B cell (primary cell): Measurements from ENCODE around the gene RAP1GAP2. TPM values are rescaled to one million over a fixed set of nuclear protein-coding genes. Genes with fewer than 3 reads are reported as not detected.

Source experiments
- ATAC-seq: fragments of 200-7000 bp; cut with Tn5 transposase; one replicate; pipeline ENCODE4 v1.10.0; 2021; ENCODE audit warnings: low read depth, mild to moderate bottlenecking, moderate number of reproducible peaks, moderate library complexity
- CTCF ChIA-PET: fragments of 350-600 bp; sonication (Branson Sonifier 250); formaldehyde crosslinking; loops from one replicate; lab custom pipeline; 2021; ENCODE audit warnings: antibody characterized with exemption, inconsistent platforms; lab: Charles Lee
- POLR2A ChIA-PET: fragments of 350-600 bp; sonication (Branson Sonifier 250); formaldehyde crosslinking; loops from one replicate; lab custom pipeline; 2021; ENCODE audit warnings: antibody characterized with exemption; lab: Charles Lee
- DNase-seq: peaks from one replicate; pipeline ENCODE4 v3.0.0; 2013
- H2AFZ ChIP-seq: 2 replicates; pipeline ENCODE4 v1.6.1; 2012; ENCODE audit warnings: mild to moderate bottlenecking, low read depth, low read length; ENCODE audit not compliant: insufficient read depth, poor library complexity, severe bottlenecking
- H3K27ac ChIP-seq, 2 donors: 1 replicate in 1 of 2; 2 replicates in 1 of 2; pipeline ENCODE4 v1.5.1; 2012 to 2013; ENCODE audit warnings: low read length in 2 of 2, mild to moderate bottlenecking in 2 of 2, moderate library complexity in 1 of 2
- H3K27me3 ChIP-seq, 4 experiments: fragments of 200-600 bp in 1 of 4; sonication (generic) in 1 of 4; replicated peaks in 1 of 4; 1 replicate in 2 of 4; 2 replicates in 2 of 4; pipeline versions ENCODE4 v1.6.1 to v1.7.0; 2013 to 2016; ENCODE audit warnings: low read length in 3 of 4, mild to moderate bottlenecking in 2 of 4, mixed read lengths in 1 of 4, moderate library complexity in 1 of 4; ENCODE audit not compliant: insufficient read depth in 4 of 4, control insufficient read depth in 3 of 4; ENCODE audit errors: control extremely low read depth in 1 of 4
- H3K36me3 ChIP-seq, 2 experiments: replicated peaks in 1 of 2; 1 replicate in 1 of 2; 2 replicates in 1 of 2; pipeline versions ENCODE4 v1.6.1 to v1.7.1; 2013; ENCODE audit warnings: low read length in 1 of 2; ENCODE audit not compliant: insufficient read depth in 2 of 2, control insufficient read depth in 1 of 2; ENCODE audit errors: control extremely low read depth in 1 of 2, extremely low read depth in 1 of 2
- H3K4me1 ChIP-seq, 2 donors: fragments of 200-600 bp in 1 of 2; sonication (generic) in 1 of 2; 1 replicate in 1 of 2; 2 replicates in 1 of 2; pipeline versions ENCODE4 v1.5.1 to v1.6.1; 2013 to 2017; ENCODE audit warnings: low read length in 2 of 2; ENCODE audit not compliant: control insufficient read depth in 2 of 2, insufficient read depth in 2 of 2
- H3K4me2 ChIP-seq: replicated peaks from 2 replicates; pipeline ENCODE3; 2012; ENCODE audit warnings: mild to moderate bottlenecking, low read depth, low read length; ENCODE audit not compliant: poor library complexity, severe bottlenecking
- H3K4me3 ChIP-seq, 5 experiments: fragments of 200-600 bp in 1 of 5; sonication (generic) in 1 of 5; 1 replicate in 3 of 5; 2 replicates in 2 of 5; pipeline versions ENCODE4 v1.5.1 to v1.7.0; 2011 to 2016; ENCODE audit warnings: low read length in 4 of 5, mild to moderate bottlenecking in 4 of 5, low read depth in 2 of 5, control low read depth in 1 of 5, moderate library complexity in 1 of 5; ENCODE audit not compliant: insufficient read depth in 1 of 5; ENCODE audit errors: control extremely low read depth in 1 of 5, extremely low read depth in 1 of 5
- H3K79me2 ChIP-seq: fragments of 200-600 bp; sonication (generic); one replicate; pipeline ENCODE4 v1.6.0; 2016; ENCODE audit warnings: low read length; ENCODE audit not compliant: control insufficient read depth, insufficient read depth
- H3K9ac ChIP-seq: fragments of 200-600 bp; sonication (generic); 2 replicates; pipeline ENCODE4 v1.6.1; 2017; ENCODE audit warnings: mild to moderate bottlenecking, low read length, moderate library complexity
- H3K9me3 ChIP-seq, 3 donors: one replicate each; pipeline versions ENCODE4 v1.6.1 to v1.7.1; 2013; ENCODE audit warnings: low read length in 2 of 3; ENCODE audit not compliant: control insufficient read depth in 2 of 3, insufficient read depth in 1 of 3; ENCODE audit errors: control extremely low read depth in 1 of 3
- H4K20me1 ChIP-seq: 2 replicates; pipeline ENCODE4 v1.6.0; 2012; ENCODE audit warnings: mild to moderate bottlenecking, low read length; ENCODE audit not compliant: insufficient read depth, control insufficient read depth, poor library complexity, severe bottlenecking
- H3K27ac Mint-ChIP-seq: one replicate; pipeline ENCODE4 v1.8.0; 2021; ENCODE audit warnings: mixed read lengths
- H3K27me3 Mint-ChIP-seq: one replicate; pipeline ENCODE4 v1.8.0; 2021; ENCODE audit warnings: mixed read lengths
- H3K4me1 Mint-ChIP-seq: one replicate; pipeline ENCODE4 v1.8.0; 2021; ENCODE audit warnings: mixed read lengths
- H3K4me3 Mint-ChIP-seq: one replicate; pipeline ENCODE4 v1.8.0; 2021; ENCODE audit warnings: mixed read lengths
- H3K9me3 Mint-ChIP-seq: one replicate; pipeline ENCODE4 v1.8.0; 2022; ENCODE audit warnings: mixed read lengths; ENCODE audit not compliant: insufficient read depth
- CTCF ChIP-seq: fragments of 200-600 bp; IDR thresholded peaks from one replicate; pipeline ENCODE4 v1.8.0; 2022; ENCODE audit warnings: antibody characterized with exemption, mild to moderate bottlenecking
- EZH2 ChIP-seq: IDR thresholded peaks from 2 replicates; pipeline ENCODE4 v1.6.1; 2012; ENCODE audit warnings: borderline replicate concordance, low read depth, mild to moderate bottlenecking, moderate library complexity, low read length; ENCODE audit not compliant: insufficient read depth, poor library complexity, severe bottlenecking
- WGBS: methylation state at CpG from one replicate; pipeline ENCODE4 v1.1.5; 2013; ENCODE audit warnings: missing lambda C conversion rate; ENCODE audit not compliant: insufficient coverage; 5-methylcytosine and 5-hydroxymethylcytosine counted together
- intact Hi-C: fragments of 100-400 bp; cut with micrococcal nuclease; formaldehyde crosslinking; loops from one replicate; pipeline ENCODE4 v1.10.0; 2022
- polyA plus RNA-seq: library from polyadenylated mRNA; depleted of rRNA; stranded (reverse); fragments of >200 nt; gene quantifications from 2 replicates; pipeline ENCODE4 v1.2.3, GENCODE V29; 2012
- total RNA-seq, 2 donors: library from RNA; stranded (reverse); fragments of 120-200 nt in 1 of 2; gene quantifications; 1 replicate in 1 of 2; 2 replicates in 1 of 2; pipeline versions ENCODE4 v1.2.3 to v1.2.4, GENCODE V29; 2013 to 2022

Gene RAP1GAP2
- total and polyA plus RNA-seq, 2 donors (not counting 1 experiment from before 2014, with no cell fraction given): 14.9 to 16.4 TPM

GRCh38 chr17:2808367-2809335 lies 12.4 kb downstream of the RAP1GAP2 start:
- Mint-ChIP-seq H3K4me1 (peaks cover 29% of the 10 kb centered on the region), H3K27me3 (no peaks in the 10 kb centered on the region), H3K9me3 (no peaks in the 10 kb centered on the region), H3K27ac (peak overlapping the region; percentile 15), H3K4me3 (no peak overlapping the region)
- Histone ChIP-seq H3K9ac (no peak overlapping the region), H3K4me2 (no peak overlapping the region), H3K27me3 (no peaks in the 10 kb centered on the region), H3K36me3 (no peaks in the 10 kb centered on the region), H4K20me1 (no peaks in the 10 kb centered on the region), H2AFZ (no peak overlapping the region), H3K27ac (no peak overlapping the region), H3K9me3 (no peaks in the 10 kb centered on the region), H3K4me1 (peaks cover 0 to 13% of the 10 kb centered on the region in 2 donors), H3K79me2 (no peaks in the 10 kb centered on the region), H3K4me3 (no peak overlapping the region)
- TF ChIP-seq CTCF (no peak), EZH2 (no peak)
- no peak for ATAC-seq
- WGBS: 94% methylated on average over 27 of the region's 30 CpGs
- POLR2A ChIA-PET: interaction anchor here (0.9 kb wide), 1 partner anchor 18 kb away, joined by 15 read pairs; no protein-coding TSS in a partner anchor
- DNase-seq: no peak
- CTCF ChIA-PET: interaction anchor here (1.2 kb wide), 1 partner anchor 19 kb away, joined by 3 read pairs; no protein-coding TSS in a partner anchor
- intact Hi-C loops: no loop called here

- H3K4me1 Mint-ChIP-seq: peaks cover 34% of the 10 kb centered on the region
These were observed 13.1 kb downstream of the RAP1GAP2 start for GRCh38 chr17:2809337-2809736.

More at GRCh38 chr17:2809337-2809736, 13.1 kb downstream of the RAP1GAP2 start:
- Mint-ChIP-seq H3K27me3 (no peaks in the 10 kb centered on the region), H3K27ac (no peak overlapping the region), H3K9me3 (no peaks in the 10 kb centered on the region), H3K4me3 (no peak overlapping the region)
- DNase-seq (no peak), ATAC-seq (no peak)
- Histone ChIP-seq H2AFZ (no peak overlapping the region), H3K4me3 (no peak overlapping the region), H3K27me3 (no peaks in the 10 kb centered on the region), H3K4me1 (peaks cover 5 to 20% of the 10 kb centered on the region in 2 donors), H3K4me2 (no peak overlapping the region), H3K9ac (no peak overlapping the region), H3K9me3 (no peaks in the 10 kb centered on the region), H3K27ac (no peak overlapping the region), H3K79me2 (no peaks in the 10 kb centered on the region), H4K20me1 (no peaks in the 10 kb centered on the region), H3K36me3 (no peaks in the 10 kb centered on the region)
- ChIA-PET POLR2A (interaction anchor here (0.7 to 0.9 kb wide), 2 partner anchors 11 to 17 kb away, joined by 3 to 15 read pairs; no protein-coding TSS in a partner anchor), CTCF (no interaction called here)
- intact Hi-C loops: no loop called here
- no peak for TF ChIP-seq EZH2
- no peak for TF ChIP-seq CTCF
- 96% methylated on average over 13 of the region's 14 CpGs for WGBS
